ENCODE data around the gene CLDN19. TPM values are rescaled to one million over a fixed set of nuclear protein-coding genes. Genes with fewer than 3 reads are reported as not detected.

Gene CLDN19
- total and polyA plus RNA-seq, 4 donors, result 0.14 to 5.1 TPM; not detected in 2

GRCh38 chr1:42734201-42735035 lies 5.6 kb downstream of the CLDN19 start:
- DNase-seq (ENCODE audit: low spot score), result no peak
- Histone ChIP-seq H3K36me3 (ENCODE audit: control insufficient read depth in 4 of 4, insufficient read depth in 3 of 4, low read depth in 1 of 4, low read length in 3 of 4) (no peaks in the 10 kb centered on the region), H3K4me1 (ENCODE audit: control insufficient read depth in 4 of 4, insufficient read depth in 4 of 4, low read length in 3 of 4) (no peaks in the 10 kb centered on the region), H3K9me3 (ENCODE audit: control insufficient read depth in 4 of 4, low read length in 3 of 4) (no peaks in the 10 kb centered on the region), H3K27ac (ENCODE audit: low read depth in 1 of 2, low read length in 2 of 2) (no peak overlapping the region), H3K4me3 (ENCODE audit: low read depth in 1 of 3, low read length in 3 of 3) (no peak overlapping the region), H3K27me3 (ENCODE audit: control insufficient read depth in 4 of 4, insufficient read depth in 4 of 4, low read length in 3 of 4) (no peaks in the 10 kb centered on the region), H3K9ac (ENCODE audit: low read depth in 1 of 2, low read length in 2 of 2) (no peak overlapping the region)
- 90% methylated on average over 7 of the region's 7 CpGs for WGBS
- TF ChIP-seq, protein P1, sequence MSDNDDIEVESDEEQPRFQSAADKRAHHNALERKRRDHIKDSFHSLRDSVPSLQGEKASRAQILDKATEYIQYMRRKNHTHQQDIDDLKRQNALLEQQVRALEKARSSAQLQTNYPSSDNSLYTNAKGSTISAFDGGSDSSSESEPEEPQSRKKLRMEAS (IDR thresholded peaks at IDR 0.05), result no peak
- TF ChIP-seq ATF3 (IDR thresholded peaks at IDR 0.05), result no peak

DNA sequence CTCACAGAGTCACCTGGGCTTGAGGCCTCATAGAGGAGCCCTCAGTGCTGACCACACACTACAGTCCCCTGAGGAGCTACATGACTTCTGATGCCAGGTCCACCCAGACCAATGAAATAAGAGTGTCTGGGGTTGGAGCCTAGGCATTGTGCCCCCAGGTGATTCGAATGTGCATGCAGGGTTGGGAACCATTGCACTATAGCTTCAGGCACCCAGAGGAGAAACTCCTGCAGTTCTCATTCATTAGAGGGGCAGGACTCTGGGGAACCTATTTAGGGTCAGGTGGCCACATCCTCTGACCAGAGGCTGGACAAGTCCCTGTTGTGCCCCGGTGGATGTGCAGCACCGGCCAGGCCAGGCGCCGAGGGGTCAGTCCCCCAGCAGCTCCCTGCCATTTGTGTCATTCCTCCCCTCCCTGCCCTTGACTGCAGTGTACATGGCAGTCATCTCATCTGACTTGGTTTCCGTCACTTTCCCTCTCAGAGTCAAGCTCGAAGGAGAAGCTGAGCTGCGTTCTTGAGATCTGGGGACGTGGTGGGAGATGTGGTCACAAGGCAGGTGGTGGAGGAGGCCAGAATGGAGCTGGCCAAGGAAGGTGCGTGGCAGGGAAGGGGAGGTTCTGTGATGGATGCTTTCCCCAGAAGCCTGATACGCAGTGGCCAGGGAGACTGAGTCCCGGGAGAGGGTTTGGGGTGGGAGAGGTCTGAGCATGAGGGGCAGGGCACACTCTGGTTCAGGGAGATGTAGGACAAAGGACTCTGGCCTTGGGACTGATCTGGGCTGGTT lies 6.4 kb downstream of the CLDN19 start:
- H3K4me1 ChIP-seq (ENCODE audit: control insufficient read depth in 4 of 4, insufficient read depth in 4 of 4, low read length in 3 of 4), result no peaks in the 10 kb centered on the region
- TF ChIP-seq ZBTB33 (IDR thresholded peaks at IDR 0.05) (no peak), HNF4G (IDR thresholded peaks at IDR 0.05) (no peak), RXRA (IDR thresholded peaks at IDR 0.05) (no peak), TAF1 (conservative IDR thresholded peaks at IDR 0.05) (no peak), RAD21 (IDR thresholded peaks at IDR 0.05) (no peak)
- no peak for DNase-seq (ENCODE audit: low spot score)
- no peak overlapping the region for H3K27ac ChIP-seq (ENCODE audit: low read depth in 1 of 2, low read length in 2 of 2)
- no peak overlapping the region for H3K4me3 ChIP-seq (ENCODE audit: low read depth in 1 of 3, low read length in 3 of 3)
- WGBS, result 91% methylated on average over 12 of the region's 12 CpGs
- H3K27me3 ChIP-seq (ENCODE audit: control insufficient read depth in 4 of 4, insufficient read depth in 4 of 4, low read length in 3 of 4), result no peaks in the 10 kb centered on the region
- no peaks in the 10 kb centered on the region for H3K9me3 ChIP-seq (ENCODE audit: control insufficient read depth in 4 of 4, low read length in 3 of 4)
- H3K9ac ChIP-seq (ENCODE audit: low read depth in 1 of 2, low read length in 2 of 2), result no peak overlapping the region
- no peaks in the 10 kb centered on the region for H3K36me3 ChIP-seq (ENCODE audit: control insufficient read depth in 4 of 4, insufficient read depth in 3 of 4, low read depth in 1 of 4, low read length in 3 of 4)

- no peaks in the 10 kb centered on the region for H3K9me3 ChIP-seq (ENCODE audit: control insufficient read depth in 4 of 4, low read length in 3 of 4)
- no peak for TF ChIP-seq FOXA1 (IDR thresholded peaks at IDR 0.05)
- TF ChIP-seq JUND (IDR thresholded peaks at IDR 0.05), result no peak
- TF ChIP-seq SP1 (IDR thresholded peaks at IDR 0.05), result no peak
- H3K27ac ChIP-seq (ENCODE audit: low read depth in 1 of 2, low read length in 2 of 2), result no peak overlapping the region
- H3K27me3 ChIP-seq (ENCODE audit: control insufficient read depth in 4 of 4, insufficient read depth in 4 of 4, low read length in 3 of 4), result no peaks in the 10 kb centered on the region
- 84% methylated on average over 10 of the region's 10 CpGs for WGBS
- no peak overlapping the region for H3K4me3 ChIP-seq (ENCODE audit: low read depth in 1 of 3, low read length in 3 of 3)
- no peak overlapping the region for H3K9ac ChIP-seq (ENCODE audit: low read depth in 1 of 2, low read length in 2 of 2)
- no peaks in the 10 kb centered on the region for H3K4me1 ChIP-seq (ENCODE audit: control insufficient read depth in 4 of 4, insufficient read depth in 4 of 4, low read length in 3 of 4)
- DNase-seq (ENCODE audit: low spot score), result no peak
- no peaks in the 10 kb centered on the region for H3K36me3 ChIP-seq (ENCODE audit: control insufficient read depth in 4 of 4, insufficient read depth in 3 of 4, low read depth in 1 of 4, low read length in 3 of 4)
Measured at GRCh38 chr1:42732126-42732680, 7.8 kb downstream of the CLDN19 start.

All from liver (tissue), 9 donors.